Activated CD4-positive, CD25-positive, alpha-beta regulatory T cell treated with anti-CD3 and anti-CD28 coated beads, Interleukin-2, amount 50 U/mL, for 16 hours (primary cell): Measurements from ENCODE around the gene ECT2L.
"Not testable (repeated sequence)": the region's sequence is repeated elsewhere in the genome, so short reads cannot be mapped to it uniquely, and the experiment has no call there.

Experiments used
- DNase-seq: peaks from one replicate; pipeline ENCODE4 v3.0.0-alpha.2; 2020; ENCODE audit warnings: low read depth, low spot score

The ECT2L gene

GRCh38 chr6:138936873-138937272 lies 141.0 kb downstream of the ECT2L start:
- not testable (repeated sequence) for DNase-seq

DNA sequence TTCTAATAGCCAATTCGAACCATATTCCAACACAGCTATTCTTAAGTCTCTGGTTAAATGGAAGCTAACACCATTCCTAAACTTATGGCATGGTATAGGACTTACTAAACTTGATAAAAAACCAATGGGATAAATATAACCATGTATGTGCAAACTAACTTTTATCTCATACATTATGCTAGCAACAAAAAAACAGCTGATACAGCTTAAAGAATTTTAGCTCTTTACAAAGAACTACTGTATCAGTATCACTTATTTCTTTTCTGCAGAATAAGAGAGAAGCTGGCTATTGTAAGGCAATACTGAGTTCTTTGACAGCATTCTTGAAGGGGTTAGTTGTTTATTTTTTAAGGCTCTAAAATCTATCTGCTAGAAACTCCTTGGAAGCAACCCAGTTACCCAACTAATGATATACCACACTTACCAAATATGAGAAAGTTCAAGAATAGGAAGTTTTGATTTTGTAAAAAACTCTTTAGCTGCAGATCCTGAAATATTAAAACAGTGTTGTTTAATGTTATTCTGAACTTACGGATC lies 147.3 kb downstream of the ECT2L start:
- no peak for DNase-seq

DNA sequence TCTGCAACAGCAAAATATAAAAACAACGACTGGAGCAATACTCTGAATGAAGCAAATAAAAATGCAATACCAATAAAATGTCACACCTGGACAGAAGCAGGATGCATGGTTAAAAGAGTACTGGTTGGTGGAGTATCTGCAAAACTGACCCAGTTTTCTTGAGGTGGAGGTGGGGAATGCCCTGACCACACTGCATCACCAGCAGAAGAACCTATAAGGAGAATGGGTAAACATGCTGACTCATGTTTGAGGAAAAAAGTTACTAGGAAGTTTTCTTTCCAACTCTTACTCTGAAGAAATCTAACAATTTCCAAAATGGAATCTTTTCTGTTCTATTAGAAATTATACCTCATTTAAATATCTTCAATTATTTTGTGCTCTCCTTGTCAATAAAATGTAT lies 148.5 kb downstream of the ECT2L start:
- DNase-seq = no peak

- no peak for DNase-seq
These were observed 149.5 kb downstream of the ECT2L start for GRCh38 chr6:138945354-138945753.

GRCh38 chr6:138948004-138948403 lies 152.1 kb downstream of the ECT2L start:
- no peak for DNase-seq

DNA sequence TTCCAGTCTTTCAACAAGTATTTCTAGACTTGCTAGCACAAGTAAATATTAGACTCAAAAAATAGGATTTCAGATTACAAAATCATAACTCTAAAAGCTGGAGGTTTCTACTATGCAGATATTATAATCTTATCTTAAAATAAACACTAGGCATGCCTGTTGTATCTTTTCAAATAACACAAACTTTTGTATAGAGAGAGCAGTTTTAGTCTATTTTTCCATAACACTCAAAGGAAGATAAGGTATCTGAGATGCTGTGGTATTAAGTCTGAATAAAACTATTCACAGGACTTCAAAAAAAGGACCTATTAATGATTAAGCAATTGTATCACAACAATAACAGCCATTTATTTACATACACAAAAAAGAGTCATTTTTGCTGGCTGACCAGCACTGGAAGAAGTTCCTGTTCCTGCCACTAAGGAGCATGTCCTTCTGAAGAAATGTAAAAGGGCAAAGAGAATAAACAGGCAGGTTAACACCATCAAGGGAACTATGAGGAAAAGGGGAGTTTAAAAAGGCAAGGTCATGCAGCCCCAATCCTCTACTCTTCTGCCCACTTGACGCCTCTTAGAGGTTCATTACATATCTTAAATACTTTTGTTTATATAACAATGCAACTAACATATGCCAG lies 152.8 kb downstream of the ECT2L start:
- no peak for DNase-seq

DNA sequence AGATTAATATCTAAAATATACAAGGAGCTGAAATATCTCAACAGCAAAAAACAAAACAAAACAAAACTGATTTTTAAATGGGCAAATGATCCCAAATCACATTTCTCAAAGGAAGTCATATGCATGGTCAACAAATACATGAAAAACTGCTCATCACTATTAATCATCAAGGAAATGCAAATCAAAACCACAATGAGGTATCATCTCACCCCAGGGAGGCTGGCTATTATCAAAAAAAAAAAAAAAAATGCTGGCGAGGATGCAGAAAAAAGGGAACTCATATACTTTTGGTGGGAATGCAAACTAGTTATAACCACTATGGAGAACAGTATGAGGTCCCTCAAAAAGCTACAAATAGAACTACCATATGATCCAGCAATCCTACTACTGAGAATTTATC lies 157.6 kb downstream of the ECT2L start:
- no peak for DNase-seq
